RWPE2 (cell line): ENCODE measurements around the gene SLC4A8.

Experiments
- ATAC-seq: fragments of 200-7000 bp; cut with Tn5 transposase; 3 replicates; pipeline ENCODE4 v1.9.1; 2021; ENCODE audit warnings: low read depth
- DNase-seq: peaks from one replicate; pipeline ENCODE4 v3.0.0-alpha.2; 2020; ENCODE audit warnings: low spot score
- H3K27ac ChIP-seq: fragments of 450-650 bp; 2 replicates; pipeline ENCODE4 v1.5.1; 2017; ENCODE audit warnings: mild to moderate bottlenecking; ENCODE audit not compliant: poor library complexity, severe bottlenecking
- H3K27me3 ChIP-seq: fragments of 250-450 bp; sonication (Bioruptor Pico); 2 replicates; pipeline ENCODE4 v1.5.1; 2021; ENCODE audit warnings: mild to moderate bottlenecking, moderate library complexity; ENCODE audit not compliant: insufficient read depth, poor library complexity, severe bottlenecking
- H3K36me3 ChIP-seq: fragments of 250-450 bp; sonication (Bioruptor Pico); 2 replicates; pipeline ENCODE4 v1.5.1; 2020; ENCODE audit warnings: low read depth, mild to moderate bottlenecking, moderate library complexity
- H3K4me1 ChIP-seq: fragments of 250-450 bp; sonication (Bioruptor Pico); 2 replicates; pipeline ENCODE4 v1.5.1; 2021; ENCODE audit warnings: mild to moderate bottlenecking, moderate library complexity; ENCODE audit not compliant: insufficient read depth, poor library complexity, severe bottlenecking
- H3K4me3 ChIP-seq: fragments of 250-450 bp; sonication (Bioruptor Pico); 2 replicates; pipeline ENCODE4 v1.5.1; 2021; ENCODE audit warnings: mild to moderate bottlenecking, moderate library complexity; ENCODE audit not compliant: severe bottlenecking
- H3K9me3 ChIP-seq: fragments of 250-450 bp; sonication (Bioruptor Pico); 2 replicates; pipeline ENCODE4 v1.5.1; 2021; ENCODE audit warnings: mild to moderate bottlenecking, moderate library complexity; ENCODE audit not compliant: severe bottlenecking
- CTCF ChIP-seq: fragments of 450-650 bp; IDR thresholded peaks from one replicate; pipeline ENCODE4 v1.5.1; 2017; ENCODE audit warnings: mild to moderate bottlenecking, moderate library complexity; ENCODE audit not compliant: poor library complexity, severe bottlenecking

SLC4A8 gene

GRCh38 chr12:51401900-51402299, 22.7 kb upstream of the SLC4A8 start:
- Histone ChIP-seq H3K4me1 (no peaks in the 10 kb centered on the region), H3K27ac (no peak overlapping the region), H3K36me3 (no peaks in the 10 kb centered on the region), H3K9me3 (no peaks in the 10 kb centered on the region), H3K4me3 (no peak overlapping the region), H3K27me3 (no peaks in the 10 kb centered on the region)
- ATAC-seq (no peak), DNase-seq (no peak)
- no peak for TF ChIP-seq CTCF

DNA sequence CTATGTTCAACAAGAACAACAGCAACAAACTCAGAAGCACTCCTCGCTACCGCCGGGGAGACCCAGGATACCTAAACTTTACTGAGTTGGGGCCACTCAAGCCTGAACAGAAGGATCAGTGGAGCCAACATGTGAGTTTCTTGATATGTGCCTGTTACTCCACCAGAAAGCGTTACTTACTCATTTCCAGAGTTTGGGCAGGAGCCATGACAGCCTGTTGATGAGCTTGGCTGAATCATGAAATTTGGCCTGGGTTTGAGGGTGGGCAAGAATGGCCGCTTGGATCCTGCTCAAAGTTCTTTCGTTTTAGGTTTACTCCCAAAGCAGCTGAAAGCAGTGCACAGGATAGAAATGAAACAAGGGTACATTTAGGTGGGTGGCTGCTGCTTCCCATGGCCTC, 21.5 kb upstream of the SLC4A8 start:
- DNase-seq, result no peak
- Histone ChIP-seq H3K9me3 (no peaks in the 10 kb centered on the region), H3K27ac (no peak overlapping the region), H3K27me3 (no peaks in the 10 kb centered on the region), H3K4me3 (no peak overlapping the region), H3K4me1 (no peaks in the 10 kb centered on the region), H3K36me3 (no peaks in the 10 kb centered on the region)
- no peak for TF ChIP-seq CTCF
- ATAC-seq, result no peak

DNA sequence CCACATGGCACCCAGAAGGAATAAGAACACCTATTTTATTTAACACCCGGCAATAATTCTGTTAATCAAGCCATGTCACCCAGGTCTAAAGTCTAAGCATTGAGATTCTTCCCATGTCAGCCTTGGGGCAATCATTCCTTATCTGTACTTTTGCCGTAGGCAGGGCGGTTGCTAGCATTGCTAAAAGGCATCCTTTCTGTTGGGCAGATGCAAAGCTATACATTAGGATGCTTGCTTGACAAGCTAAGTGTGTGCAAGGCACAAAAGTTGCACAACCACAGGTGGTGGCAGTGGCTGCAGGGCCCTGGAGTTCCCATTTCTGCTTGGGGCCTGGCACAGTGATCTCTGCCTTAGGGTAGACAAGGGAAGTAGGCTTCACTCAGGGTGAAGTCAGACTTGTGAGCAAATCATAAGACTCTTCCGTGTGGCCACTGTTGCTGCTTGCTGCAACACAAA, 20.9 kb upstream of the SLC4A8 start:
- Histone ChIP-seq H3K27ac (no peak overlapping the region), H3K36me3 (no peaks in the 10 kb centered on the region), H3K9me3 (no peaks in the 10 kb centered on the region), H3K4me1 (no peaks in the 10 kb centered on the region), H3K27me3 (no peaks in the 10 kb centered on the region), H3K4me3 (no peak overlapping the region)
- DNase-seq, result no peak
- ATAC-seq, result no peak
- TF ChIP-seq CTCF, result no peak

DNA sequence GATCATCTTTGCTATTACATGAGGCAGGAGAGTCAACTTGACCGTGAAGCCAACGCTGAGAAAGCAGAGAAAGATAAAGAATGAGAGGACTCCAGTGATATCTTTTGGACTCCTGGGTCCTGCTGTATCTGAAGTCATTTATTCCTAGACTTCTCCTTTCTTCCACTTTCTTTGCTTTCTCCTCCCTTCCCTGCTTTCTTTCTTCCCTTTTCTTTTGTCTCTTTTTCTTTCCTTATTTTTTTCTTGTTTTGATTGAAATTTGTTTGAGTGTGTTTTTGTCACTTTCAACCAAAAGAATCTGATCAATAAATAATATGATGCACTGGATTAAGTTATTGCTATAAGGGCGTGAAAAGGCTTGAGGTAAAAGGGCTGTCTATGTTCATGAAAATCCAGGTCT, 20.0 kb upstream of the SLC4A8 start:
- Histone ChIP-seq H3K4me3 (no peak overlapping the region), H3K36me3 (no peaks in the 10 kb centered on the region), H3K9me3 (no peaks in the 10 kb centered on the region), H3K27me3 (no peaks in the 10 kb centered on the region), H3K27ac (no peak overlapping the region), H3K4me1 (no peaks in the 10 kb centered on the region)
- ATAC-seq, result no peak
- TF ChIP-seq CTCF, result no peak
- no peak for DNase-seq

DNA sequence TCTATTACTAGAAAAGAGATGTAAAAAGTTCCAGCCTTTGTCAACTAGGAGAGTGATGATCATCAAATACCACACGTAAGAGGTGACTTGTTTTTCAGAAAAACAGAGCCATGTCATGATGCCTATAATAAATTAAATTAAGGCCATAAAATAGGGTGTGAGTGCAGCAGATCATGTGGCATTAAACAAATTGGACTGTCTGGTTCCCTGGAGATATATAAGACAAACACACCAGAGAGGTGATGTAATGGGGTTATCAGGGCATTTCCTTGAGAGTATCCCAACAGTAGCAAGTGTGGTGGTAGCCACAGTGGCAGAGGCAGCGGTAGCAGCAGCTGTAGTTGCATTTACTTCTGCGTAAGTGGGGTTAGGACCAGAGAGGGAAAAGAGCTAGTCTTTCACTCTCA, 18.8 kb upstream of the SLC4A8 start:
- no peaks in the 10 kb centered on the region for H3K4me1 ChIP-seq
- H3K9me3 ChIP-seq, result no peaks in the 10 kb centered on the region
- no peak for TF ChIP-seq CTCF
- no peaks in the 10 kb centered on the region for H3K27me3 ChIP-seq
- H3K36me3 ChIP-seq, result no peaks in the 10 kb centered on the region
- no peak overlapping the region for H3K27ac ChIP-seq
- no peak for ATAC-seq
- no peak overlapping the region for H3K4me3 ChIP-seq
- no peak for DNase-seq
